GM23248 (cell line): ENCODE results near the gene MCF2L. TPM values are rescaled to one million over a fixed set of nuclear protein-coding genes. Genes with fewer than 3 reads are reported as not detected.

Experiments used
- DNase-seq: peaks from one replicate; pipeline ENCODE4 v3.0.0-alpha.2; 2015
- H2AFZ ChIP-seq: fragments of 200-600 bp; sonication (generic); 2 replicates; pipeline ENCODE4 v1.6.1; 2016; ENCODE audit warnings: antibody characterized with exemption
- H3F3A ChIP-seq: fragments of 200-600 bp; sonication (generic); 2 replicates; pipeline ENCODE4 v1.6.1; 2016; ENCODE audit warnings: mild to moderate bottlenecking, antibody characterized with exemption, mixed run types; ENCODE audit not compliant: insufficient read depth
- H3K27ac ChIP-seq: fragments of 200-600 bp; sonication (generic); 2 replicates; pipeline ENCODE4 v1.5.1; 2016; ENCODE audit warnings: mild to moderate bottlenecking
- H3K27me3 ChIP-seq: fragments of 200-600 bp; sonication (generic); replicated peaks from 2 replicates; pipeline ENCODE4 v1.6.1; 2016; ENCODE audit warnings: mild to moderate bottlenecking; ENCODE audit not compliant: insufficient read depth
- H3K36me3 ChIP-seq: fragments of 200-600 bp; sonication (generic); 2 replicates; pipeline ENCODE4 v1.6.1; 2016; ENCODE audit warnings: low read depth, mild to moderate bottlenecking
- H3K4me1 ChIP-seq: fragments of 200-600 bp; sonication (generic); 2 replicates; pipeline ENCODE4 v1.6.1; 2016; ENCODE audit warnings: mild to moderate bottlenecking; ENCODE audit not compliant: insufficient read depth
- H3K4me2 ChIP-seq: fragments of 200-600 bp; sonication (generic); one replicate; pipeline ENCODE4 v1.6.1; 2016; ENCODE audit warnings: mild to moderate bottlenecking; ENCODE audit not compliant: unreplicated experiment
- H3K4me3 ChIP-seq: fragments of 200-600 bp; sonication (generic); 2 replicates; pipeline ENCODE4 v1.5.1; 2016; ENCODE audit warnings: mild to moderate bottlenecking
- H3K79me2 ChIP-seq: fragments of 200-600 bp; sonication (generic); 2 replicates; pipeline ENCODE4 v1.6.1; 2016; ENCODE audit warnings: mild to moderate bottlenecking; ENCODE audit not compliant: insufficient read depth
- H3K9ac ChIP-seq: fragments of 200-600 bp; sonication (generic); 2 replicates; pipeline ENCODE4 v1.6.1; 2016; ENCODE audit warnings: mild to moderate bottlenecking
- H3K9me2 ChIP-seq: fragments of 200-600 bp; sonication (generic); 2 replicates; pipeline ENCODE4 v1.6.1; 2016; ENCODE audit warnings: mixed run types, mild to moderate bottlenecking, moderate library complexity; ENCODE audit not compliant: insufficient read depth
- H3K9me3 ChIP-seq: fragments of 200-600 bp; sonication (generic); one replicate; pipeline ENCODE4 v1.6.1; 2017; ENCODE audit warnings: low read depth
- H4K20me1 ChIP-seq: fragments of 200-600 bp; sonication (generic); 2 replicates; pipeline ENCODE4 v1.6.0; 2016; ENCODE audit not compliant: insufficient read depth
- EZH2 ChIP-seq: fragments of 200-600 bp; sonication (generic); IDR thresholded peaks from 2 replicates; pipeline ENCODE4 v1.6.1; 2018; ENCODE audit warnings: antibody characterized with exemption, mild to moderate bottlenecking; ENCODE audit not compliant: insufficient read depth, poor library complexity, severe bottlenecking
- EZH2phosphoT487 ChIP-seq: fragments of 200-600 bp; sonication (generic); IDR thresholded peaks from 2 replicates; pipeline ENCODE4 v1.6.1; 2018; ENCODE audit warnings: antibody characterized with exemption, moderate library complexity, mild to moderate bottlenecking, low read depth; ENCODE audit not compliant: insufficient read depth
- WGBS, 2 experiments: methylation state at CpG; one replicate each; pipeline ENCODE4 v1.1.6; 2015 to 2017; ENCODE audit warnings: low lambda C conversion rate in 2 of 2, low coverage in 1 of 2; ENCODE audit errors: missing lambda C conversion rate in 2 of 2; 5-methylcytosine and 5-hydroxymethylcytosine counted together
- in situ Hi-C: fragments of 300-500 bp; cut with MboI; formaldehyde crosslinking; loops from 2 replicates; pipeline ENCODE4 v1.15.0; 2020
- polyA plus RNA-seq: library from polyadenylated mRNA; unstranded; fragments of >200 nt; fragmentation: Nextera tagmentation; extraction: Ambion mirVana; gene quantifications from 2 replicates; pipeline ENCODE4 v1.2.1, GENCODE V29; 2016
- total RNA-seq: library from RNA; depleted of rRNA; stranded (reverse); fragments of >200 nt; shearing (Covaris generic); gene quantifications from 2 replicates; pipeline ENCODE4 v1.2.3, GENCODE V29; 2014

Gene MCF2L
- total and polyA plus RNA-seq, 2 experiments from 2014 or later, result not detected

DNA sequence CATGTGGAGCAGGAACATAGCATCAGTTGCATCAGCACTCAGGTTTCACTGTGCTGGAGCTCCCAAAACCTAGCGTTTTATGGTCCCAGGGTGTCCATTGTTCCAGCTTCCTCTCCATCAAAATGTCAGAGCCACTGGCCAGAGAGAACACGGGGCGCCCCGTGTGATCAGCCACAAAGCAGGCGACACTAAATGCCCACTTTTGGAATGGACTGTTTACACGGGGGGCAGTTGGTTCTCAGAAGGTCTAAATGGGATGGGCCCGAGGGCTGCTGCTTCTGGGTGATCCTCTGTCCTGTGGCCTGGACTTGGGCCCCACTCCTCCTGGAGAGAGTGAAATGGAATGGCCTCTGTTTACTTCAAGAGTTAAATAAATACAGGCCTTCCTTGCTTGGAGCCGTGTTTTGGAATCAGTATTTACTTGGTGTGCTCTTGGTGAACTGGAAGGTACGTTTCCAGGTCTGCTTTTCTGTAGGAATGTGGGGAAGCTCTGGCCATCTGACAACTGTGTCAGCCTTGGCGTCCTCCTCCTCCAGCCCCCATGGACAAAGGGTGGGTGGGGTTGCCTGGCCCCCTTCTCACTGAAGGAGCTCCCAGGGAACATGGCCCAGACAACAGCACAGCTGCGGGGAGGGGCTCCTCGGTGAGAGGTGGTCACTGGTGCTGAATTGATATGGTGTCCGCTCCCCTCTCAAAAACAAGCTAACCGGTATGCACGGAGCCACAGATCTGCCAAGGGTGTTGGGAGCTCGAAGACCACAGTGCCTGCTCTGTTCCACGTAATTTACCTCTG lies 16.1 kb upstream of the MCF2L start:
- no peaks in the 10 kb centered on the region for H3K9me3 ChIP-seq
- in situ Hi-C loops, result no loop called here
- no peaks in the 10 kb centered on the region for H3K36me3 ChIP-seq
- no peak overlapping the region for H2AFZ ChIP-seq
- H3K9ac ChIP-seq, result no peak overlapping the region
- H3F3A ChIP-seq, result no peaks in the 10 kb centered on the region
- peaks cover 74% of the 10 kb centered on the region for H3K27me3 ChIP-seq
- no peaks in the 10 kb centered on the region for H3K79me2 ChIP-seq
- no peak overlapping the region for H3K27ac ChIP-seq
- no peak overlapping the region for H3K4me2 ChIP-seq
- DNase-seq, result no peak
- no peak overlapping the region for H3K4me3 ChIP-seq
- no peaks in the 10 kb centered on the region for H3K4me1 ChIP-seq
- 0 out of 2 replicates have a peak, but pooled peaks cover 3% of the 10 kb centered on the region for H3K9me2 ChIP-seq
- no peaks in the 10 kb centered on the region for H4K20me1 ChIP-seq
- TF ChIP-seq EZH2phosphoT487 (no peak), EZH2 (no peak)
- WGBS, 2 experiments, result 48 to 51% methylated on average over 16 to 17 of the region's 17 CpGs

DNA sequence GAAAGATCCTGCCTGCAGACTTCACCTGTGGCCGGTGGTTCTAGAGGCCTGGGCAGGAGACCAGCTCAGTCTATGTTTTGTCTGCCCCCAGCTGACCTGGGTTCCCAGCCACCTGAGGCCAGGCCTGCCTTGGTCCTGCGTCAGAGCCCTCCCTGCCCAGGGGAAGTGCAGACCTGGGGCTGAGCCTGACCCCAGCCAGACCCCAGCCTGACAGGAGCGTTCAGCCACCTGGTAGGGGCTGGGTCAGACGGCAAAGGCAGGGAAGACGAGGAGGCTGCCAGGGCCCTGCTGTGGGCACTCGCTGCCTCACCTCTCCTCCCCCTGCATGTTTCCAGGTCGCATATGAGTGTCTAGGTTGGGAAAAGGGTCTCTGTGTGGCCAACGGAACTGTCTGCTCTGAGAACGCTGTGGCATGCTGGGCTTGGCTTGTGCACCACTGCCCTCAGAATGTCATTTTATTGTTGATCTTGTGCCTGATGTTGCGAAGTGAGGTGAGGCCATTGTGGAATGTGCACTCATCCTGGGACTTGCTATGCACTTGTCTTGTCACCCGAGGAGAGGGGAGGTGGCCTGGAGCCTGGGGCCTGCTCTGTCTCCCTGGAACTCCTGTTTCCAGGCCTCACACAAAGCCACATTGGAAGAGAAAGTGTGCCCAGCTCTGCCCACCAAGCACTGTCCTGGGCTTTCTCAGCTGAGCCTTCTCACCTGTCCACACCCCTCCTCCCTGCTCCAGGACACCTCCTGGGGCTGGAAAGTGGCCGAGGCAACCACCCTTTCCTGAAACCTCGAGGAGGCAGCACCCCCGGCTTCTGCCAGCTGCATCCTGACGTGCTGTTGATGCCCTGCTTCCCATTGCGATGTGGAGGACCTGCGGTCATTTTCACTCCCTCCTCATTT lies 15.2 kb upstream of the MCF2L start:
- H3K79me2 ChIP-seq, result no peaks in the 10 kb centered on the region
- WGBS, 2 experiments, result 55 to 59% methylated on average over 17 of the region's 17 CpGs
- H3K27me3 ChIP-seq, result peaks cover 73% of the 10 kb centered on the region
- H3K9me3 ChIP-seq, result no peaks in the 10 kb centered on the region
- H2AFZ ChIP-seq, result no peak overlapping the region
- TF ChIP-seq EZH2, result no peak
- no peak for TF ChIP-seq EZH2phosphoT487
- no peak overlapping the region for H3K27ac ChIP-seq
- H3K36me3 ChIP-seq, result no peaks in the 10 kb centered on the region
- H3K9ac ChIP-seq, result no peak overlapping the region
- H3F3A ChIP-seq, result no peaks in the 10 kb centered on the region
- DNase-seq, result no peak
- no peak overlapping the region for H3K4me2 ChIP-seq
- in situ Hi-C loops, result no loop called here
- H3K9me2 ChIP-seq, result 0 out of 2 replicates have a peak, but pooled peaks cover 3% of the 10 kb centered on the region
- no peaks in the 10 kb centered on the region for H4K20me1 ChIP-seq
- no peaks in the 10 kb centered on the region for H3K4me1 ChIP-seq
- no peak overlapping the region for H3K4me3 ChIP-seq

GRCh38 chr13:112954488-112955270 lies 14.3 kb upstream of the MCF2L start:
- no peak for TF ChIP-seq EZH2
- TF ChIP-seq EZH2phosphoT487, result no peak
- Histone ChIP-seq H3K79me2 (no peaks in the 10 kb centered on the region), H4K20me1 (no peaks in the 10 kb centered on the region), H3K9me2 (no peaks in the 10 kb centered on the region), H2AFZ (no peak overlapping the region), H3K4me2 (no peak overlapping the region), H3F3A (no peaks in the 10 kb centered on the region), H3K4me1 (no peaks in the 10 kb centered on the region), H3K9me3 (no peaks in the 10 kb centered on the region), H3K9ac (no peak overlapping the region), H3K27me3 (peaks cover 71% of the 10 kb centered on the region), H3K4me3 (no peak overlapping the region), H3K27ac (no peak overlapping the region), H3K36me3 (no peaks in the 10 kb centered on the region)
- in situ Hi-C loops, result no loop called here
- WGBS, 2 experiments, result 26 to 31% methylated on average over 12 to 13 of the region's 13 CpGs
- no peak for DNase-seq
